HepG2 (cell line): ENCODE results near the gene ZNF777. TPM values are rescaled to one million over a fixed set of nuclear protein-coding genes. Genes with fewer than 3 reads are reported as not detected.

ENCODE experiments used
- ATAC-seq: fragments of 200-7000 bp; cut with Tn5 transposase; 3 replicates; pipeline ENCODE4 v1.9.1; 2020; ENCODE audit warnings: mild to moderate bottlenecking, moderate library complexity
- BruUV-seq: library from RNA; stranded (reverse); fragments of 400-500 nt; replicated peaks from 2 replicates; lab custom pipeline; 2021; lab: Mats Ljungman, UMichigan
- CTCF ChIA-PET: fragments of 300-600 bp; formaldehyde crosslinking; extraction: SDS; loops from one replicate; lab custom pipeline; 2021; ENCODE audit warnings: low total read pairs, inconsistent platforms, low intra/inter-chr PET ratio; lab: Yijun Ruan, JAX
- POLR2A ChIA-PET: fragments of 350-600 bp; sonication (Branson Sonifier 250); formaldehyde crosslinking; loops from one replicate; lab custom pipeline; 2020; ENCODE audit warnings: antibody characterized with exemption, inconsistent platforms; lab: Yijun Ruan, JAX
- DNase-seq: peaks from one replicate; pipeline ENCODE4 v3.0.0-alpha.2; 2015; ENCODE audit warnings: low spot score
- FAIRE-seq: peaks from 3 replicates; lab custom pipeline; 2011; peaks lifted over from hg19 to GRCh38; lab: Jason Lieb, UNC
- H2AFZ ChIP-seq: one replicate; pipeline ENCODE4 v1.6.1; 2011; ENCODE audit warnings: low read length, inconsistent platforms
- H3K27ac ChIP-seq: fragments of 300-600 bp; 3 replicates; pipeline ENCODE4 v1.8.0; 2011; ENCODE audit warnings: mixed run types, mild to moderate bottlenecking, mixed read lengths, low read length, inconsistent platforms; ENCODE audit not compliant: insufficient read depth; ENCODE audit errors: extremely low read length
- H3K27me3 ChIP-seq, 2 experiments: fragments of 200-600 bp in 1 of 2; 2 replicates in 1 of 2; 3 replicates in 1 of 2; pipeline versions ENCODE4 v1.6.0 to v1.8.0; 2011; ENCODE audit warnings: low read length in 2 of 2, mild to moderate bottlenecking in 2 of 2, moderate library complexity in 2 of 2, inconsistent platforms in 1 of 2; ENCODE audit not compliant: insufficient read depth in 2 of 2, control insufficient read depth in 1 of 2
- H3K36me3 ChIP-seq, 2 experiments: fragments of 200-600 bp in 1 of 2; replicated peaks in 1 of 2; 2 replicates in 1 of 2; 3 replicates in 1 of 2; pipeline versions ENCODE4 v1.5.1 to v1.8.0; 2011; ENCODE audit warnings: low read length in 2 of 2, inconsistent platforms in 1 of 2; ENCODE audit not compliant: insufficient read depth in 2 of 2, control insufficient read depth in 1 of 2
- H3K4me1 ChIP-seq: 2 replicates; pipeline ENCODE4 v1.5.1; 2012; ENCODE audit warnings: low read length, inconsistent platforms; ENCODE audit not compliant: insufficient read depth
- H3K4me2 ChIP-seq: 2 replicates; pipeline ENCODE4 v1.6.0; 2011; ENCODE audit warnings: low read depth, low read length, inconsistent platforms
- H3K4me3 ChIP-seq, 3 experiments: fragments of 200-600 bp in 1 of 3; sonication (generic), shearing (Covaris generic) in 1 of 3; replicated peaks in 1 of 3; 2 replicates each; pipeline ENCODE4 v1.5.1; 2011 to 2016; ENCODE audit warnings: low read length in 3 of 3, inconsistent platforms in 2 of 3, low read depth in 2 of 3, mild to moderate bottlenecking in 2 of 3, control low read depth in 1 of 3, mixed read lengths in 1 of 3; ENCODE audit not compliant: insufficient read depth in 1 of 3
- H3K79me2 ChIP-seq: one replicate; pipeline ENCODE4 v1.6.1; 2011; ENCODE audit warnings: low read length, inconsistent platforms; ENCODE audit not compliant: insufficient read depth
- H3K9ac ChIP-seq: 2 replicates; pipeline ENCODE4 v1.6.0; 2011; ENCODE audit warnings: mild to moderate bottlenecking, low read depth, low read length, inconsistent platforms; ENCODE audit not compliant: insufficient read depth
- H3K9me3 ChIP-seq: 2 replicates; pipeline ENCODE4 v1.5.1; 2012; ENCODE audit warnings: mild to moderate bottlenecking, low read length
- H4K20me1 ChIP-seq: 2 replicates; pipeline ENCODE4 v1.6.0; 2011; ENCODE audit warnings: inconsistent platforms, mild to moderate bottlenecking, low read length, moderate library complexity; ENCODE audit not compliant: insufficient read depth
- ERF ChIP-seq: IDR thresholded peaks from 2 replicates; pipeline ENCODE4 v1.6.1; 2018; ENCODE audit warnings: missing biosample characterization, missing genetic modification reagents
- MIXL1 ChIP-seq: IDR thresholded peaks from 2 replicates; pipeline ENCODE4 v1.6.1; 2016
- MLLT10 ChIP-seq: sonication (generic); formaldehyde crosslinking; IDR thresholded peaks from 2 replicates; pipeline ENCODE4 v1.4.0; 2020; ENCODE audit warnings: missing genetic modification reagents
- PAWR ChIP-seq: sonication (generic); formaldehyde crosslinking; IDR thresholded peaks from 2 replicates; pipeline ENCODE4 v1.4.0; 2020; ENCODE audit warnings: missing genetic modification reagents, mild to moderate bottlenecking, borderline replicate concordance
- SATB2 ChIP-seq: sonication (generic); formaldehyde crosslinking; IDR thresholded peaks from 2 replicates; pipeline ENCODE4 v1.5.0; 2020; ENCODE audit warnings: missing genetic modification reagents
- SRSF9 ChIP-seq: fragments of 200-400 bp; formaldehyde crosslinking; IDR thresholded peaks from 2 replicates; pipeline ENCODE4 v1.6.1; 2018; ENCODE audit warnings: borderline replicate concordance, mild to moderate bottlenecking, low read depth, low read length; ENCODE audit not compliant: insufficient read depth, poor library complexity, severe bottlenecking
- ZBTB38 ChIP-seq: sonication (generic); formaldehyde crosslinking; IDR thresholded peaks from 2 replicates; pipeline ENCODE4 v1.5.1; 2020; ENCODE audit warnings: mild to moderate bottlenecking, missing genetic modification reagents
- ZKSCAN8 ChIP-seq: IDR thresholded peaks from 2 replicates; pipeline ENCODE4 v1.6.1; 2016; ENCODE audit warnings: borderline replicate concordance, missing genetic modification reagents, missing compliant biosample characterization
- ZNF24 ChIP-seq: fragments of 450-650 bp; IDR thresholded peaks from 2 replicates; pipeline ENCODE4 v1.6.1; 2017; ENCODE audit warnings: antibody characterized with exemption, mild to moderate bottlenecking
- ZNF432 ChIP-seq: sonication (generic); formaldehyde crosslinking; IDR thresholded peaks from 2 replicates; pipeline ENCODE4 v1.5.0; 2020; ENCODE audit warnings: missing genetic modification reagents, mild to moderate bottlenecking, borderline replicate concordance
- ZNF460 ChIP-seq: sonication (generic); formaldehyde crosslinking; IDR thresholded peaks from 2 replicates; pipeline ENCODE4 v1.5.1; 2020; ENCODE audit warnings: missing genetic modification reagents, mild to moderate bottlenecking, borderline replicate concordance
- ZZZ3 ChIP-seq: sonication (generic); formaldehyde crosslinking; IDR thresholded peaks from 2 replicates; pipeline ENCODE4 v1.4.0; 2020; ENCODE audit warnings: missing genetic modification reagents, mild to moderate bottlenecking, borderline replicate concordance
- WGBS: methylation state at CpG from one replicate; pipeline ENCODE4 v1.1.6; 2017; ENCODE audit warnings: low lambda C conversion rate; 5-methylcytosine and 5-hydroxymethylcytosine counted together
- in situ Hi-C: cut with HindIII; loops from 2 replicates; pipeline ENCODE4 v1.10.0; 2017; ENCODE audit warnings: low pct_unique_long_range_greater_than_20kb; ENCODE audit not compliant: extremely low pct_ligation_motif_present
- intact Hi-C: fragments of 100-400 bp; cut with micrococcal nuclease; formaldehyde crosslinking; loops from one replicate; pipeline ENCODE4 v1.10.0; 2022; ENCODE audit not compliant: unreplicated experiment
- polyA plus RNA-seq, 8 experiments: library from polyadenylated mRNA; depleted of rRNA in 3 of 8; stranded (reverse) in 7 of 8; unstranded in 1 of 8; fragments of >200 nt; fragmentation: Illumina TruSeq in 4 of 8; extraction: Trizol in 4 of 8; gene quantifications; 2 replicates each; pipeline versions ENCODE4 v1.2.1 to v1.2.3, GENCODE V29; 2011 to 2016; ENCODE audit warnings: low read depth in 4 of 8, missing spikeins in 1 of 8, mixed read lengths in 1 of 8; ENCODE audit not compliant: insufficient read depth in 1 of 8
- total RNA-seq, 5 experiments: library from RNA; depleted of rRNA; stranded (reverse); fragments of >200 nt; fragmentation: Illumina TruSeq; extraction: Trizol; gene quantifications; 2 replicates each; pipeline ENCODE4 v1.2.3, GENCODE V29; 2016; ENCODE audit warnings: low read depth in 1 of 5

ZNF777 gene
- total and polyA plus RNA-seq, 2 of the 13 experiments (the other 11 are each of a cell fraction or from before 2014, with no cell fraction given) = 3.8 to 6.0 TPM

- WGBS = over 99% methylated on average over 9 of the region's 10 CpGs
- intact Hi-C loops = no loop called here
- Histone ChIP-seq H2AFZ (no peak overlapping the region), H3K36me3 (peaks cover 29 to 70% of the 10 kb centered on the region in 2 experiments), H4K20me1 (no peaks in the 10 kb centered on the region), H3K27me3 (no peaks in the 10 kb centered on the region), H3K4me2 (no peak overlapping the region), H3K9me3 (no peaks in the 10 kb centered on the region), H3K4me1 (no peaks in the 10 kb centered on the region), H3K27ac (no peak overlapping the region), H3K9ac (no peak overlapping the region), H3K79me2 (no peaks in the 10 kb centered on the region), H3K4me3 (no peak overlapping the region)
- TF ChIP-seq SATB2 (CRISPR knock-in tag) = no peak
- no peak for TF ChIP-seq MIXL1
- no TSS peak for BruUV-seq
- no peak for DNase-seq
- CTCF ChIA-PET = no interaction called here
- in situ Hi-C loops = no loop called here
- no peak for FAIRE-seq
- no peak; the same call in 2 of the 3 replicates for ATAC-seq
- POLR2A ChIA-PET = no interaction called here
Observed at GRCh38 chr7:149450821-149451220, 10.0 kb downstream of the ZNF777 start.

- no peak for TF ChIP-seq SRSF9
- no peak for TF ChIP-seq ZZZ3 (CRISPR knock-in tag)
- TF ChIP-seq ZNF432 (CRISPR knock-in tag) = no peak
- no peak for TF ChIP-seq ZBTB38 (CRISPR knock-in tag)
- no peak for TF ChIP-seq PAWR
- TF ChIP-seq ZNF460 = no peak
- TF ChIP-seq MLLT10 (CRISPR knock-in tag) = no peak
- TF ChIP-seq ZNF24 = no peak
- no peak for TF ChIP-seq ZKSCAN8
- TF ChIP-seq ERF = no peak
- Histone ChIP-seq H3K27me3 (no peaks in the 10 kb centered on the region), H3K27ac (no peak overlapping the region), H2AFZ (no peak overlapping the region), H3K9ac (no peak overlapping the region), H3K4me2 (no peak overlapping the region), H3K9me3 (no peaks in the 10 kb centered on the region), H3K79me2 (no peaks in the 10 kb centered on the region), H4K20me1 (no peaks in the 10 kb centered on the region), H3K4me3 (no peak overlapping the region), H3K36me3 (peaks cover 26 to 69% of the 10 kb centered on the region in 2 experiments), H3K4me1 (no peaks in the 10 kb centered on the region)
- DNase-seq = no peak
- no TSS peak for BruUV-seq
- no peak for FAIRE-seq
- ChIA-PET POLR2A (no interaction called here), CTCF (no interaction called here)
- intact Hi-C loops = no loop called here
- in situ Hi-C loops = no loop called here
- ATAC-seq = no peak
- 100% methylated on average over 1 of the region's 6 CpGs for WGBS
Observed at GRCh38 chr7:149449897-149450296, 11.0 kb downstream of the ZNF777 start.
